NCI-H446 (cell line): ENCODE measurements around the gene ZSWIM3.
"Not testable (repeated sequence)": the region's sequence is repeated elsewhere in the genome, so short reads cannot be mapped to it uniquely, and the experiment has no call there.

ENCODE experiments used
- DNase-seq, 2 experiments: peaks; one replicate each; lab custom pipeline; 2025; lab: John Stamatoyannopoulos, UW

The ZSWIM3 gene

GRCh38 chr20:45890985-45891983 lies 33.9 kb downstream of the ZSWIM3 start, which contains the start of the genes CTSA and NEURL2:
Gene CTSA, plus strand, starts transcription at chr20:45891335. Its CDS starts 234 bp downstream, at chr20:45891569.
Gene NEURL2, minus strand, starts transcription at chr20:45891208. Its CDS starts 217 bp downstream, at chr20:45890991.
- peak; percentile 81 to 87 for DNase-seq

- DNase-seq, result no peak
Observed at GRCh38 chr20:45892049-45892825, 34.8 kb downstream of the ZSWIM3 start.

GRCh38 chr20:45892828-45893500 lies 35.5 kb downstream of the ZSWIM3 start:
- no peak for DNase-seq

DNA sequence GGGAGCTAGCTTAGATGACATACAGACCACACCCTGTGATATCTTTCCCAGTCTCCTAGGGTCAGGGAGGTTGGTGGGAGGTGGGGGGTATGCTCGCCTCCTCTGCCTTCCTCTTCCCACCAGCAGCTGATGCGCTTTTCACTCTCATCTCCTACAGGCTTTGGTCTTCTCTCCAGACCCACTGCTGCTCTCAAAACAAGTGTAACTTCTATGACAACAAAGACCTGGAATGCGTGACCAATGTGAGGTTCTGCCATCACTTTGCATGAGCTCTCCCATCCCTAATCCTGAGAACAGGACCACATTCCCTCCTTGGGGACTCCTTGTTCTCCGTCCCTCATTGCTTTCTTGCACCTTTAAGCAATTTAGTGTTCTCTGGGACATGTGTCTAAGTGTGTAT lies 36.4 kb downstream of the ZSWIM3 start:
- DNase-seq, result no peak

- no peak for DNase-seq
Observed at GRCh38 chr20:45894797-45895196, 37.4 kb downstream of the ZSWIM3 start.

DNA sequence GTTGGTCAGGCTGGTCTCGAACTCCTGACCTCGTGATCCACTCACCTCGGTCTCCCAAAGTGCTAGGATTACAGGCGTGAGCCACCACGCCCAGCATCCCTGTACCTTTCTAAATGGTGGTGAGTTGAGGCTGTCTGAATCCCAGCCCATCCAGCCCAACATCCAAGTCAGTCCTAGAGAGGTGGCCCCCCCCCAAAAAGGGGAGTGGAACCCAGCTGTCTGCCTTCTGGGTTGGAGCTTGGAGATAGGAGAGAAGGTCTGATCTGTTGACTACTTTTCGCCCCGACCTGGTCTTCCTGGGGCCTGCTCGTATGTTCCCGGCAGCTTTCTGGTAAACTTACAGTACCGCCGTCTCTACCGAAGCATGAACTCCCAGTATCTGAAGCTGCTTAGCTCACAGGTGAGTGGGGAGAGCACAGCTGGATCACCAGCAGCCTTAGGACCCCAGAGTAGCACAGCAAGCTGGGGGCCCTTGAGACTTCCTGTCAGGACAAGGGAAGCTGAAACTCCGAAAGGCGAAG lies 39.3 kb downstream of the ZSWIM3 start:
- DNase-seq, result no peak

DNA sequence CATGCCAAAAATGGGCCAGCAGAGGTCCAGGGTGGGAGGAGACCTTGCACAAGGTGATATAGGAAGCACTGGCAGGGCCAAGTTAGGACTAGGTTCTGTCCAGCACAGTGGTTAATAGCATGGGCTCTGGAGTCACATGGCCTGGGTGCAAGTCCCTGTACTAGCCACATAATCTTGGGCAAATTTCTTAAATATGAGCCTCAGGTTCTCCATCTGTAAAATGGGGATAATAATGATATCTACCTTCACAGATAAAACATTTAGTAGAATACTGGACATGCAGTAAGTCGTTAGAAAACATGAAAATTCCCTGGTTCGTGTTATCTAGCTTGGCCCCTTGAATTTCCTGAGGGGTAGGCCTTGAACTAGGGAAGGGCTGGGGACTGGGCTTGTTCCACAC lies 39.9 kb downstream of the ZSWIM3 start:
- no peak for DNase-seq

- DNase-seq, result no peak
Observed at GRCh38 chr20:45897692-45898091, 40.3 kb downstream of the ZSWIM3 start.

DNA sequence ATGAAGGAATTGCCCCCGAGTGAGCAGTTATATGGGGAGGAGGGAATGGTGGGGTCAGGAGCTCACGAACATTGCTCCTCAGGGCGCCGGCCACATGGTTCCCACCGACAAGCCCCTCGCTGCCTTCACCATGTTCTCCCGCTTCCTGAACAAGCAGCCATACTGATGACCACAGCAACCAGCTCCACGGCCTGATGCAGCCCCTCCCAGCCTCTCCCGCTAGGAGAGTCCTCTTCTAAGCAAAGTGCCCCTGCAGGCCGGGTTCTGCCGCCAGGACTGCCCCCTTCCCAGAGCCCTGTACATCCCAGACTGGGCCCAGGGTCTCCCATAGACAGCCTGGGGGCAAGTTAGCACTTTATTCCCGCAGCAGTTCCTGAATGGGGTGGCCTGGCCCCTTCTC lies 40.9 kb downstream of the ZSWIM3 start:
- DNase-seq, result no peak

DNA sequence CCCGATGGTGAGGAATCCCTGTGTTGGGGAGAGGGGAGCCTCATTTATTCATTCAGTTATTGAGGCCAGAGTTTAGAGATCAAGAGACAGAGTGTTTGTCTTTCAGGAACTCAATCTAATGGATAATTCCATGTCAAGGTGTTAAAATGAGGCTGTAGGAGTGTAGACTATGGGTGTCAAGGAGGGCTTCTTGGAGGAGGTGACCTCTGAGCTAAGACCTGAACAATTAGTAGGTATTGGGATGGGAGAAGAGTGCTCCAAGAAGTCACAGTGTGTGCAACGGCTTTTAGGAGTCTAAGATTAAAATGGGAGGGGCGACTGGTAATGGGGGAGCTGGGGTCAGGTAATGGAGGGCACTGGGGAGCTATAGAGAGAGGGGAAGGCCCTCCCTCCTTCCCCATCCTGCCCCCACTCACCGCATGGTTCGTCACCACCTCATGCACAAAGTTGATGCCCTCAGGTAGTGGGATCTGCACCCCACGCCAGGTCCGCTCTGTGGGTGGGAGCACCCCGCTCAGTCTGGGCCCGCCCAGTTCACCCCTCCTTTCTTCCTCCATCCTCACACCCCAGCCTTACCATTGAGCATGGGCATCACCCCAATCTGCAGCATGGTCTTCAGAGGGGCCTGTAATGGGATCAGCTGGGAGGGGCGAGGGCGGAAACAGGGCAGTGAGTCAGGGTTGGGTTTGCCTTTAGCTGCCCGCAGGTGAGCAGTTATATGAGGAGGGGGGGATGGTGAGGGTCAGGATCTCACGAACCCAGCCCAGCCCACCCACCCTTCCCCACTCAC lies 41.8 kb downstream of the ZSWIM3 start:
- no peak for DNase-seq

DNA sequence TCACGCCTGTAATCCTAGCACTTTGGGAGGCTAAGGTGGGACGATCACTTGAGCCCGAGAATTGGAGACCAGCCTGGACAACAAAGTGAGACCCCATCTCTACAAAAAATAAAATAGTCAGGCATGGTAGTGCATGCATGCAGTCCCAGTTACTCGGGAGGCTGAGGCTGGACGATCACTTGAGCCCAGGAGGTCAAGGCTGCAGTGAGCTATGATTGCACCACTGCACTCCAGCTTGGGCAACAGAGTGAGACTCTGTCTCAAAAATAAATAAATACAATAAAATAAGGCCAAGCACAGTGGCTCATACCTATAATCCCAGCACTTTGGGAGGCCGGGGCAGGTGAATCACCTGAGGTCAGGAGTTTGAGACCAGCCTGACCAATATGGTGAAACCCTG lies 43.9 kb downstream of the ZSWIM3 start:
- not testable (repeated sequence) for DNase-seq

DNA sequence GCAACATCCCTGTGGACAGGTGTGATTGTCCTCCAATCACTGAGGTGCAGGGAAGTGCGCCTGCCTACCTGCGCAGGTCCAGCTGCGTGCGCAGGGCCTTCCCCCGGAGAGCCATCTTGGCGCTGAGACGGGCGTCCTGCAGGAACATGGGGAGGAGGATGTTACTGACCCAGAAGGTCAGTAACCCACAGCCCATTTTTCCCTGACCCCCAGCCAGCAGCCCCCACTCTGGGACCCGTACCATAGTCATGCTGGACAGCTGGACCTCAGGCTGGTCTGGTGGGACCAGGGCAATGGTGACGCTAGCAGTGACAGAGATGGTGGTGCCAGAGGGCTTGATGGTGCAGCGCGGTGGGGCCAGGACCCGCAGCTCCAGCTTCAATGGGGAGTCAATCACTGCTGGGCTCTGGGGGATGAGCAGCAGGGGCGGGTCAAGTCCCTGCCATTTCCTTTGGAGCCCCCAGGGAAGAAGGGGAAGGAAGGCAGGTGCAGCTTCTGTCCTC lies 44.8 kb downstream of the ZSWIM3 start:
- no peak for DNase-seq

- DNase-seq, result no peak
Observed at GRCh38 chr20:45904583-45905504, 47.4 kb downstream of the ZSWIM3 start.

DNA sequence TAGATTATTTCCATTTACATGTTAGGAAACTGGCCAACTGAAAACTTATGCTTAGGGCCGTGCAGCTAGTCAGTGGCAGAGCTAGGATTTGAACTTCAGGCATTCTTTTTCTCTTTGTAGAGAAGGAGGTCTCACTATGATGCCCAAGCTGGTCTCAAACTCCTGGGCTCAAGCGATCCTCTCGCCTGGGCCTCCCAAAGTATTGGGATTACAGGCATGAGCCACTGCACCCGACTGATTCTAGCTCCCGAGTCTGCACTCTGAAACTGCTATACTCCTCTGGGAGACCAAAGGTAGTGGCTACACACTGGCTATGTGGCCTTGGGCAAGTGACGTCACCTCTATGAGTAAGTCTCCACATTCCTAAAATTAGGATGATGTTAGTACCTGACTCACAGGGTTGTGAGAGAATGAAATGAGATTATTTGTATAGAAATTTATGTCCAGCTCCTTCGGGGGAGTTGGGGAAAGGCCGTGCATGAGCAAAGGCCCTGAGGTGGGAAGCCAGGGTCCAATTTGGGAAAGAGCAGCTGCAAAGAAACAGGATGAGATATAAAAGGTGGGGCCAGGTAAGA lies 48.2 kb downstream of the ZSWIM3 start:
- DNase-seq, result no peak

DNA sequence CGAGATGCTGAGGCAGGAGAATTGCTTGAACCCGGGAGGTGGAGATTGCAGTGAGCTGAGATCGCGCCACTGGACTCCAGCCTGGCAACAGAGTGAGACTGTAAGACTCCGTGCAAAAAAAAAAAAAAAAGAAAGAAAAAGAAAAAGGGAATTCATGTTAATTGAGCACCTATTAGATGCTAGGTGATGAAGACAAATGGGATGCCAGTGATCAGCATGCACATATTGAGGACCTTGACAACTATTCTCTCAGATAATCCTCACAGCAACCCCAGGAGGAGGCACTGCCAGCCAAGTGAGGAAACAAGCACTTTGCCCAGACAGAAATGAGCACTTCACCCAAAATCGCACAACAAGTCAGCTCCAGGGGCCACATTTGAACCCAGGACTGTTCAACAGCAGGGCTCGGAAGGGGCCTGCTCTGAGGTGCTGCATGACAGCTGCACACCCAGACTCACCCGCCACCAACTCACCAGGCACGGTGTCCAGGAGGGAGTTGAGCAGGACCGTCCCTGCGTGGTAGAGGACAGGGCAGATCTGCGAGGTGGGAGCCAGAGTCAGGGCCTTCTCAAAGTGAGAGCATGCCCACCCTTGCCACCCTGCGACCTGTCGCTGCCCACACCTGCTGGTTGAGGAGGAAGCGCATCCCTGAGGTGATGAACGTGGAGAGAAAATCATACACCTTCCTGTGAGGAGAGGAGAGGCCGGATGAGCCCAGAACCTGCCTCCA lies 50.0 kb downstream of the ZSWIM3 start:
- DNase-seq, result no peak

DNA sequence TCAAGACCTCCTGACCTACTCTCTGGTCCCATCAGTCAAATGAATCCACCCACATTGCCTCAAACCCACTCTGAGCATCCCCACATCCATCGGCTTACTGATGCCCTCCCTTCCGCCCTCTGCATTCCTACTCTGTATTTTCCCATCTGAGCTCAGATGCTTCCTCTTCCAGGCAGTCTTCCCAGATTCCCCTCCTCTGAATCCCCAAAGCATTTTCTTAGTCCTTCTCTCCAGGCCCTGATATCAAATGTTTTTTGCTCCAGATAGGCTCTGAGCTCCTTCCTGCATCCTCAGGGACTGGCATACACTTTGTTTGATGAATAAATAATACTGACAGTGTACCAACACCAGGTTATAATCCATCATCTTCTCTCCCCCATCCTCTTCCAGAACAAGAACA lies 50.7 kb downstream of the ZSWIM3 start:
- DNase-seq, result no peak

- DNase-seq, result no peak
Observed at GRCh38 chr20:45909336-45909808, 52.0 kb downstream of the ZSWIM3 start.

DNA sequence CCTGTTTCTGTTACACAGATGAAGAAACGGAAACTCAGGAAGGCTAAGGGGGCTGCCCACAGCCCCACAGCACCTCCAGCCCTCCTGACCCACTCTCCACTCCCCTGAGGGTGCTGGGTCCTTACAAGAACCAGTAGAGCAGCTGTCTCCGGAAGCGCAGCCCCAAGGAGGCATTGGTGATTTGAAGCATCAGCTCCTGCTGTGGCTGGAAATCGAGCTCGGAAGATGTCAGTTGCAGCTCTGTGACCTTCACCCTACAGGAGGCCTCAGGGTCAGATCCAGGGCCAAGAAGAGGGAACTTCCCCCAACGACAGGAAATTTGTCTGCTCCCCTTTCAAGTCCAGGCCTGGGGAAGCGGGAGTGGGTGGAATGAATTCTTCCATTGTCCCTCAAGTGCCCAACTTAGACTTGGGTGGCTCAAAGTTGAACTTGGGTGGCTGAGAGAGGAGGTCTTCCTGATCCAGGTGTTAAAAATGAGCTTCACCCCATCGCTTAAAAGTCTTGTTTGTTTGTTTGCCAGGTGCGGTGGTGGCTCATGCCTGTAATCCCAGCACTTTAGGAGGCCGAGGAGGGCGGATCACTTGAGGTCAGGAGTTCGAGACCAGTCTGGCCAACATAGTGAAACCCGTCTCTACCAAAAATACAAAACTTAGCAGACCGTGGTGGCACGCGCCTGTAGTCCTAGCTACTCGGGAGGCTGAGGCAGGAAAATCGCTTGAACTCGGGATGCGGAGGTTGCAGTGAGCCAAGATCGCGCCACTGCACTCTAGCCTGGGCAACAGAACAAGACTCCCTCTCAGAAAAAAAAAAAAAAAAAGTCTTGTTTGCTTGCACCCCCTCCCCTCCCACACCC lies 52.6 kb downstream of the ZSWIM3 start:
- DNase-seq, result no peak
